Stomach (tissue), 4 donors: ENCODE measurements around the gene ADGRG2.

Experiments used
- CTCF ChIP-seq, 7 experiments: fragments of 450-650 bp in 4 of 7; fragments of 200-600 bp in 3 of 7; sonication (generic) in 3 of 7; IDR thresholded peaks; one replicate each; pipeline ENCODE4 v1.5.1; 2016 to 2019; ENCODE audit warnings: antibody characterized with exemption in 7 of 7, control low read depth in 2 of 7, mild to moderate bottlenecking in 1 of 7
- EP300 ChIP-seq: sonication (generic); formaldehyde crosslinking; IDR thresholded peaks from one replicate; pipeline ENCODE4 v1.6.1; 2017; ENCODE audit warnings: antibody characterized with exemption
- POLR2A ChIP-seq, 4 donors: fragments of 450-650 bp; IDR thresholded peaks; one replicate each; pipeline ENCODE4 v1.6.1; 2016; ENCODE audit warnings: antibody characterized with exemption in 4 of 4, control low read depth in 2 of 4, mild to moderate bottlenecking in 1 of 4, moderate library complexity in 1 of 4
- POLR2AphosphoS5 ChIP-seq, 3 donors: sonication (generic); formaldehyde crosslinking; IDR thresholded peaks; one replicate each; pipeline ENCODE4 v1.6.1; 2016; ENCODE audit warnings: antibody characterized with exemption in 3 of 3

GRCh38 chrX:18996536-18996935, 125.7 kb downstream of the ADGRG2 start:
- TF ChIP-seq CTCF (IDR thresholded peaks at IDR 0.05), result no peak
- no peak for TF ChIP-seq POLR2AphosphoS5 (IDR thresholded peaks at IDR 0.05)
- no peak for TF ChIP-seq POLR2A (IDR thresholded peaks at IDR 0.05)
- TF ChIP-seq EP300, result no peak
